Pancreas (tissue), 10 donors: ENCODE measurements around the gene ASB10. TPM values are rescaled to one million over a fixed set of nuclear protein-coding genes. Genes with fewer than 3 reads are reported as not detected.

Experiments
- ATAC-seq, 4 donors: fragments of 200-7000 bp; cut with Tn5 transposase; one replicate each; pipeline versions ENCODE4 v1.8.0 to v1.9.1; 2020; ENCODE audit warnings: mild to moderate bottlenecking in 4 of 4, moderate library complexity in 4 of 4
- DNase-seq, 6 donors: peaks; one replicate each; pipeline ENCODE4 v3.0.0-alpha.2; 2020
- FAIRE-seq: peaks from 2 replicates; lab custom pipeline; 2012; peaks lifted over from hg19 to GRCh38; lab: Jason Lieb, UNC
- H3K27ac ChIP-seq, 4 donors: fragments of 200-600 bp; sonication (generic); 1 replicate in 3 of 4; 2 replicates in 1 of 4; pipeline versions ENCODE4 v1.5.0 to v1.8.0; 2020
- H3K27me3 ChIP-seq, 4 donors: fragments of 200-600 bp; one replicate each; pipeline ENCODE4 v1.8.0; 2021
- H3K36me3 ChIP-seq, 3 donors: fragments of 200-600 bp; sonication (generic) in 1 of 3; one replicate each; pipeline versions ENCODE4 v1.5.0 to v1.8.0; 2020 to 2021
- H3K4me1 ChIP-seq, 3 donors: fragments of 200-600 bp; one replicate each; pipeline ENCODE4 v1.8.0; 2021
- H3K4me3 ChIP-seq, 4 donors: fragments of 200-600 bp; sonication (generic) in 2 of 4; one replicate each; pipeline versions ENCODE4 v1.5.0 to v1.8.0; 2020 to 2021
- H3K9me3 ChIP-seq, 4 donors: fragments of 200-600 bp; one replicate each; pipeline ENCODE4 v1.8.0; 2021
- CTCF ChIP-seq, 4 donors: fragments of 200-600 bp; sonication (generic) in 3 of 4; IDR thresholded peaks; one replicate each; pipeline versions ENCODE4 v1.5.0 to v1.8.0; 2021; ENCODE audit warnings: antibody characterized with exemption in 4 of 4
- WGBS, 2 donors: extraction: QIAGEN DNeasy Blood & Tissue Kit; methylation state at CpG; one replicate each; pipeline ENCODE4 v1.1.7; 2013; 5-methylcytosine and 5-hydroxymethylcytosine counted together
- intact Hi-C, 3 donors: fragments of 100-400 bp; cut with DNase I; formaldehyde crosslinking; loops; one replicate each; pipeline versions ENCODE4 v1.11.1 to v1.14.2; 2022
- polyA plus RNA-seq, 2 donors: library from polyadenylated mRNA; stranded (reverse); fragments of 200-250 nt; gene quantifications; one replicate each; pipeline ENCODE4 v1.2.3, GENCODE V29; 2013
- total RNA-seq, 6 donors: library from RNA; stranded (reverse); fragmentation: NEBNext Ultra II Directional in 4 of 6; extraction: Animal tissue kit (Norgen Biotek cat#: 25700) in 4 of 6; gene quantifications; one replicate each; pipeline versions ENCODE4 v1.2.1 to v1.2.4, GENCODE V29; 2021 to 2023
- donor health status: healthy with polysubstance abuse.
- donor health status: DM: no; HTN: no; CAD: no; lungs with moderate emphysema.
- donor health status: DM: no; HTN: no; CAD: no.
- donor health status: control.
- donor health status: control.
- donor health status: Bipolar disorder and iron deficiency.
- donor health status: DM: yes; HTN: yes; CAD: no.
- donor health status: DM: no; HTN: no; CAD: no.
- donor health status: DM: no; HTN: no; CAD: no.
- donor health status: DM: yes; HTN: yes; CAD: no.

ASB10 gene
- total and polyA plus RNA-seq, 8 donors = not detected

GRCh38 chr7:151174246-151175046 is 12.6 kb downstream of the ASB10 start:
- H3K4me1 ChIP-seq = no peaks in the 10 kb centered on the region
- ATAC-seq (peak in 3 of 4 donors; percentile 24 to 45 (median 38)), FAIRE-seq (no peak), DNase-seq (peak in 3 of 6 donors; percentile 20 to 76 (median 42))
- H3K9me3 ChIP-seq = no peaks in the 10 kb centered on the region
- H3K27me3 ChIP-seq = peaks cover 0 to 9% (median 3%) of the 10 kb centered on the region in 4 donors
- no peak overlapping the region for H3K27ac ChIP-seq
- no peak overlapping the region for H3K4me3 ChIP-seq
- TF ChIP-seq CTCF (IDR thresholded peaks at IDR 0.05) = no peak
- WGBS, 2 donors = 53 to 55% methylated on average over 70 to 77 of the region's 77 CpGs
- intact Hi-C loops = loop anchor here in 1 of 3 donors (5.0 kb wide), 1 partner anchor 52 kb away; no protein-coding TSS in a partner anchor
- no peaks in the 10 kb centered on the region for H3K36me3 ChIP-seq

GRCh38 chr7:151173386-151174245 is 13.4 kb downstream of the ASB10 start:
- no peak for TF ChIP-seq CTCF (IDR thresholded peaks at IDR 0.05)
- H3K27ac ChIP-seq = no peak overlapping the region
- DNase-seq (no peak), FAIRE-seq (no peak), ATAC-seq (no peak)
- H3K9me3 ChIP-seq = no peaks in the 10 kb centered on the region
- WGBS, 2 donors = 73 to 77% methylated on average over 40 to 43 of the region's 43 CpGs
- no peaks in the 10 kb centered on the region for H3K4me1 ChIP-seq
- intact Hi-C loops = loop anchor here in 1 of 3 donors (5.0 kb wide), 1 partner anchor 51 kb away; no protein-coding TSS in a partner anchor
- H3K27me3 ChIP-seq = peaks cover 0 to 9% (median 3%) of the 10 kb centered on the region in 4 donors
- H3K36me3 ChIP-seq = no peaks in the 10 kb centered on the region
- H3K4me3 ChIP-seq = no peak overlapping the region

- Histone ChIP-seq H3K36me3 (no peaks in the 10 kb centered on the region), H3K4me3 (no peak overlapping the region), H3K27ac (no peak overlapping the region), H3K9me3 (no peaks in the 10 kb centered on the region), H3K27me3 (peaks cover 0 to 9% (median 3%) of the 10 kb centered on the region in 4 donors), H3K4me1 (no peaks in the 10 kb centered on the region)
- TF ChIP-seq CTCF (IDR thresholded peaks at IDR 0.05) = peak; percentile 100
- ATAC-seq = peak; percentile 79 to 96 (median 90)
- intact Hi-C loops = loop anchor here in 1 of 3 donors (5.0 kb wide), 1 partner anchor 50 kb away; no protein-coding TSS in a partner anchor
- 16 to 19% methylated on average over 42 of the region's 42 CpGs for WGBS, 2 donors
- FAIRE-seq = peak; percentile 34
- DNase-seq = peak; percentile 51 to 95 (median 83)
Measured at GRCh38 chr7:151172273-151173141, 14.5 kb downstream of the ASB10 start.

GRCh38 chr7:151168787-151169162 is 18.3 kb downstream of the ASB10 start:
- Histone ChIP-seq H3K4me1 (peaks cover 0 to 5% (median 4%) of the 10 kb centered on the region in 3 donors), H3K27me3 (peaks cover 0 to 20% (median 3%) of the 10 kb centered on the region in 4 donors), H3K4me3 (no peak overlapping the region), H3K9me3 (no peaks in the 10 kb centered on the region), H3K36me3 (no peaks in the 10 kb centered on the region), H3K27ac (no peak overlapping the region)
- DNase-seq = no peak
- FAIRE-seq = no peak
- 56 to 57% methylated on average over 10 of the region's 10 CpGs for WGBS, 2 donors
- TF ChIP-seq CTCF (IDR thresholded peaks at IDR 0.05) = no peak
- intact Hi-C loops = loop anchor here in 1 of 3 donors (5.0 kb wide), 1 partner anchor 41 kb away; no protein-coding TSS in a partner anchor
- ATAC-seq = no peak
